GM12891 (cell line): ENCODE results near the gene PAQR8.

Source experiments
- DNase-seq: peaks from one replicate; pipeline ENCODE4 v3.0.0; 2011; ENCODE audit warnings: low spot score; ENCODE audit not compliant: insufficient read length
- FAIRE-seq: peaks from 2 replicates; lab custom pipeline; 2011; peaks lifted over from hg19 to GRCh38; lab: Jason Lieb, UNC
- PAX5 ChIP-seq: IDR thresholded peaks from 2 replicates; pipeline ENCODE4 v1.6.1; 2011; ENCODE audit warnings: low read length, moderate library complexity, mild to moderate bottlenecking; ENCODE audit not compliant: insufficient read depth, severe bottlenecking
- POLR2A ChIP-seq: IDR thresholded peaks from 2 replicates; pipeline ENCODE4 v1.6.1; 2011; ENCODE audit warnings: low read depth, low read length, control low read depth
- POLR2AphosphoS5 ChIP-seq: IDR thresholded peaks from 2 replicates; pipeline ENCODE4 v1.6.1; 2011; ENCODE audit warnings: low read depth, low read length, control low read depth
- POU2F2 ChIP-seq: IDR thresholded peaks from 2 replicates; pipeline ENCODE4 v1.6.1; 2011; ENCODE audit warnings: low read depth, mild to moderate bottlenecking, control low read depth, low read length, moderate library complexity
- SPI1 ChIP-seq: IDR thresholded peaks from 2 replicates; pipeline ENCODE4 v1.6.1; 2011; ENCODE audit warnings: low read depth, low read length, control low read depth
- TAF1 ChIP-seq: IDR thresholded peaks from 2 replicates; pipeline ENCODE4 v1.6.1; 2011; ENCODE audit warnings: low read depth, low read length, control low read depth

The PAQR8 gene

DNA sequence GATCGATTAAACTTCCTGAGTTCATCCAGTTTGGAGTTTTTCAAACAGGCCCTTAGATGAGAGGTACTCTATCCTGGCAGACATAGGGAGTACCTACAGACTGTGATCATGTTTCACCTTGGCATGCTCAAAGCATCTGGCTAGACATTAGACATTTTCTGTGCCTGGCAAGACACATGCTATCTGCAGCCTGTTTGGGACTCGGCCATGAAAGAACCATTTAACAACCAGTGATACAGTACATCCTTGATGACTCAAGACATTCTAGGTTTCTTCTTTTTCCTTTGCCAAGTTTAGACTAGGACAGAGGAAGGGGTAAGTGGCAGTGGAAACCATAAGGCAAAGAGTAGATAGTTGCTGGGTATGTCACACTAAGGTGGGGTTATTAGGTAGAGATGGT lies 15.4 kb upstream of the PAQR8 start:
- FAIRE-seq (no peak), DNase-seq (no peak)
- TF ChIP-seq POU2F2: no peak
- no peak for TF ChIP-seq POLR2A
- TF ChIP-seq POLR2AphosphoS5: no peak
- TF ChIP-seq SPI1: no peak
- TF ChIP-seq TAF1: no peak
- no peak for TF ChIP-seq PAX5

GRCh38 chr6:52347818-52348217 lies 14.1 kb upstream of the PAQR8 start:
- DNase-seq (no peak), FAIRE-seq (no peak)
- TF ChIP-seq POLR2A: no peak
- no peak for TF ChIP-seq POU2F2
- no peak for TF ChIP-seq POLR2AphosphoS5
- no peak for TF ChIP-seq PAX5
- TF ChIP-seq TAF1: no peak
- no peak for TF ChIP-seq SPI1

DNA sequence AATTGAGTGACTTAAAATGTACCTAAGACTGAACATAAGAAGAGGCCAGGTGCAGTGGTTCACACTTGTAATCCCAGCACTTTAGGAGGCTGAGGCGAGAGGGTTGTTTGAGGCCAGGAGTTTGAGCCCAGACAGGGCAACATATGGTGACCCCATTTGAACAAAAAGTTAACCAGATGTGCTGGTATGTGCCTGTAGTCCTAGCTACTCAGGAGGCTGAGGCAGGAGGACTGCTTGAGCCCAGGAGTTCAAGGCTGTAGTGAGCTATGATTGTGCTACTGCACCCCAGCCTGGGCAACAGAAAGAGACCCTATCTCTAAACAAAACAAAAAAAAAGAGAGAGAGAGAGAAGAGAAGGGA lies 10.1 kb upstream of the PAQR8 start:
- FAIRE-seq: no peak
- TF ChIP-seq POU2F2 (no peak), PAX5 (no peak), POLR2A (no peak), POLR2AphosphoS5 (no peak), SPI1 (no peak), TAF1 (no peak)
- DNase-seq: no peak

- DNase-seq (no peak), FAIRE-seq (peak; percentile 88)
- no peak for TF ChIP-seq POLR2AphosphoS5
- TF ChIP-seq SPI1: peak; percentile 92
Observed at GRCh38 chr6:52352239-52353018, 9.5 kb upstream of the PAQR8 start.

DNA sequence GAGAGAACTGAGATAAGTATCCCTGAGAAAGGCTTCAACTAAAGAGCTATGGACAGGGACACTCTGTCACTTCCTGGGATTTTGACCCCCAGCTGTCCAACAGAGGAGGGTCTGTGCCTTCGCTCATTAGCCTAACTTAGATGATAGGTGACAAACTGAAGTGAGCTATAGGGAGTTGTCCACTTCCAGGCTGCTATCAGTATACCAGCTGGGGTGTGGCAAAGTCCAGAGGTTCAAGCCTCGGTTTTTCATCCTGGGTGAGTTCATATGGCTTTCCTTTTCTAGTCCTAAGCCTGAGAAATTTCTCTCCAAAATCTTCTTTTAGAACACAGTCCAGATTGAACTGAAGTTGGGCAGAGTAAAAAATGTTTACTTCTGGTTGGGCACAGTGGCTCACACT lies 5.9 kb upstream of the PAQR8 start:
- no peak for DNase-seq
- TF ChIP-seq TAF1: no peak
- no peak for TF ChIP-seq PAX5
- no peak for TF ChIP-seq POLR2AphosphoS5
- no peak for TF ChIP-seq POU2F2
- TF ChIP-seq SPI1: no peak
- TF ChIP-seq POLR2A: no peak
- FAIRE-seq: no peak

- TF ChIP-seq PAX5 (no peak), POLR2A (no peak), SPI1 (no peak), POLR2AphosphoS5 (no peak), POU2F2 (no peak), TAF1 (no peak)
- DNase-seq (no peak), FAIRE-seq (no peak)
Observed at GRCh38 chr6:52359403-52359802, 2.5 kb upstream of the PAQR8 start.

DNA sequence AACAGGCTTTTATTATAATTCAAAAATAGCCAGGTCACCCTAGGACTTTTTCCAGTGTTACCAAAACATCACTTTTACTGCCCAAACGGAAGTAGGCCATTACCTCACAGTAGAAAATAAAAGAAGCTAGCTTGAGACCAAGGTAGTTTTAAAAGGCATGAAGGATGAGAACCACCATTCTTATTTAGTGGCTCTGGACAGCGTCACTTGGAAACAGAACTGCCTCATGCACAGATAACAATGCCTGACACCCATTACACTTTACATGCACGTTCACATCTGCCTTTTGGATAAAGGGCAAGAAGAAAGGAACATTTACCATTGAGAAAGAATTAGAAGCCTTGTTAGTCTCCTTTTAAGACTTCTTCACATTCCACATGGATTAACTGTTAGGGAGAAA lies 1.9 kb upstream of the PAQR8 start:
- no peak for DNase-seq
- TF ChIP-seq SPI1 (no peak), POU2F2 (no peak), POLR2A (no peak)
- FAIRE-seq: peak; percentile 41

GRCh38 chr6:52360601-52361413 lies 1.1 kb upstream of the PAQR8 start:
- TF ChIP-seq POLR2AphosphoS5: no peak
- no peak for TF ChIP-seq PAX5
- TF ChIP-seq SPI1: no peak
- TF ChIP-seq POLR2A: no peak
- no peak for TF ChIP-seq TAF1
- TF ChIP-seq POU2F2: no peak
- DNase-seq (no peak), FAIRE-seq (peak; percentile 23)

DNA sequence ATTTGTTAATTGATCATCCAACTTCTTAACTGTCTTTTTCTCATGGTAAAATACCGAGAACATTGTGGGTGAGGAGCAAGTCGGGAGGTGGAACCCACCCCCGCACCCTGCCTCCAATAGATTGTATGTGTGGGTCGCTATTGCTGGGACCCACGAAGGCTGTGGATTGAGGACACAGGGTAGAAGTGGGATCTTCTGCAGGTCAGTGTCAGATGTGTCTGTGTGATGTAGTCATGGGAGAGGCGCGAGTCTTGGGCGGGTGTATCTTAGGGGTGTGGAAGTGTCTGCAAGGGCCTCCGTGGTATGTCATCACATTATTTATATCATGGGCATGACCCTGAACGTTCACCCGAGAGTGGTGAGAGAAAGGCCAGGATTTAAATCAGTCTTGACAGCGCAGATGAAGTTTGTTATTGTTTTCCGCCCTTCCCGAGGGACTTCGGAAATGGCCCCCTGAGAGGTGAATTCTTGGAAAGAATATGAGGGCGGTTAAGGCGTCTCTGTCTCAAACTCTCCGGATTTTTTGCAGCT lies 472 bp upstream of the PAQR8 start:
- TF ChIP-seq TAF1 (no peak), POLR2AphosphoS5 (no peak), PAX5 (no peak), SPI1 (no peak), POLR2A (no peak), POU2F2 (no peak)
- FAIRE-seq: no peak
- no peak for DNase-seq
